Amniotic epithelial cell (primary cell): ENCODE results near the gene WDPCP.
"Not testable (repeated sequence)": the region's sequence is repeated elsewhere in the genome, so short reads cannot be mapped to it uniquely, and the experiment has no call there.

Source experiments
- DNase-seq: peaks from one replicate; pipeline ENCODE4 v3.0.0-alpha.2; 2010; ENCODE audit warnings: low read depth

Gene WDPCP

DNA sequence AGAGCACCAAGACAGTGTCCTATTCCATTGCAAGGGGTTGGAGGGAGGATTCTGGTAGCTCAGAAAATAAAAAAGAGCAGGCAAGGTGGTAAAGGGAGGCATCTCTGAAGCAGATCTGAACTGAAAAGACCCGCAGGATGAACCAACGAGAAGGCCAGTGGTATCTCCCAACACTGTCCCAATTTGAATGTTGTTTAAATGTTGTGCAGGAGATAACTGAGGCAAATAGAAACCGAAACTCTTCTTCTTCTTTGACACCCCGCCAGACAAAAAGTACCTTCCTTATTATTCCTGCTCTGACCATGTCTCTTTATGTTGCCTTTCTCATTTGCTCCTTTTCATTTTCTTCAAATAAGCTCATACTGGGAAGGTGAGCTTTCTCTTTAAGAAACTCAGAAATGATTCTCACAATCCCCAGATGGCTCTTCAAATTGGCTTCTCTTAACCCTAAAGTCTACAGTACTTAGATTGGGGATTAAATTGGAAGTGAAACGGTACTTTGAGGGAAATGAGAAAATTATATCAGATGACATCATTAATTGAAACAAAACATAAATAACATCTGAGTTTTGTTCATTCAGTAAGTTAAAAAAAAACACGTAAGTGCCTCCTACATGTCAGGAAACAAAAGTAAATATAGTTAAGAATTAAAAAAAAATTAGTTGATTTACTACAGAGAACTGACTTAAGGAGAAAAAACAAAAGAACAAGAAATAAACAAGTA lies 143.6 kb downstream of the WDPCP start:
- no peak for DNase-seq

DNA sequence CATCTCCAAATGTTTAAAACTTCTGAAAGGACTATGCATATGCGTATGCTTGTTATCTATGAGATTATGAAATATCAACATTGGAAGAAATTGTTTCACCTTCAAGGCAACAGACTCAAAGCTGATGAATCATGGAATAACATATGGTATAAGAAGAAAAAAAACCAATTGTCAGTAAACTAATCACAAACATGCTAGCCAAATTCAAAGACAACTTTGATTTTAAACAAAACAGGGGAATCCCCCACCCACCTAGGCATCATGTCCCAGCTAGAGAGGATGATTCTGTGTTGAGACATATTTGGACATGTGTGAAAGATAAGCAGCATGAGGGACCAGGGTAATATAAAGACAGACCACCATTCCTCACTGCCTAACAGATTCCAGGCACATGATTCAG lies 147.7 kb downstream of the WDPCP start:
- DNase-seq = peak; percentile 62

DNA sequence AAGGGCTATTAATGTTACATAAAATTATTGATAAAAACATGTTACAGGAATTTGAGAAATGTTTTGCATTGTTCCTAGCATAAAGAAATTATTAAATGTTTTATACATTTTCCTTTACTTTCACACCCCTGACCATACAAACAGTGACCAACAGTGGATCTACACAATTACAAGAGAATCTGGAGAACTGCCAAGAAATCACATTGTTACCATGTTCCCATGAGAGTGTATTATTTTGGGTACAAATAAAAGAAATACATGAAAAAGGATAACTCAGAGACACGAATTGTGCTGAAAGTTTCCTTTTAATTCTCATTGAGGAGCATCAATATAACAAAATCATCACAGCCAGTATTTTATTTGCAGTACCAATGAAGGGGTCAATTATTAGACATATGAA lies 150.1 kb downstream of the WDPCP start:
- DNase-seq = no peak

DNA sequence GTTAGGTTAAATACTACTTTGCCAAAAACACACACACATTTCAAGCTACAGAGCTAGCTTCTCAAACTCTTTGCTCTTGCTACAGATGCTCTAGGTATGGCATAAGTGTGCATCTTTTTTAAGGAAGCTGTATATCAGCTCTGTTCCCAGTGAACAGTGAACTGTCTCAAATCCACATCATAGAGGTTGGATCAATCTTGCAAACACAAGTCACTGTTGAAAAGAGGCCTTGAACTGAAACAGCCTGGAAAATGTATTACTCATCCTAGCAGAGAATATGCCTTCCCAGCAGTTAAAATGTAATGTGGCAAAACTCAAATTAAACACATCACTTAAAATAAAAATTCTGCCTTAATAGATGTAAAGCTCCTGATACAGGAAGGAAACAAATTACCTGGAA lies 151.8 kb downstream of the WDPCP start:
- DNase-seq = peak; percentile 10

DNA sequence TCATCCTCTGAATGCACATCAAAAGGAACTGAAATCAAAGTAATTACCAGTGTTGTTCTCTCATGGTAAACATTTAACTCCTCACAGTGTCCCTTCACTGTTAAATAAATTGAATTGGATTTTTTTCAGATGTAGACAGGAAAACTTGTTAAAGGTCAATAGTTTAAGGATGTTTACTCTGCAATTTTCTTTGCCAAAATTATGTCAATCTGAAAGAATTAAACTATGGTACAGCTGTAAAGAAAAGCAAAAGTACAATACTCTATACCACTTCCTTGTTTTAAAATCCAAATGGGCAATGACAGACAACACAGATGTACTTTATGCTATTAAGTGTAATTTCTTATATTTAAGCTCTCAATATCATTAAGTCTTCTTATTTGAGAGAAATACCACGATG lies 153.2 kb downstream of the WDPCP start:
- DNase-seq = no peak

DNA sequence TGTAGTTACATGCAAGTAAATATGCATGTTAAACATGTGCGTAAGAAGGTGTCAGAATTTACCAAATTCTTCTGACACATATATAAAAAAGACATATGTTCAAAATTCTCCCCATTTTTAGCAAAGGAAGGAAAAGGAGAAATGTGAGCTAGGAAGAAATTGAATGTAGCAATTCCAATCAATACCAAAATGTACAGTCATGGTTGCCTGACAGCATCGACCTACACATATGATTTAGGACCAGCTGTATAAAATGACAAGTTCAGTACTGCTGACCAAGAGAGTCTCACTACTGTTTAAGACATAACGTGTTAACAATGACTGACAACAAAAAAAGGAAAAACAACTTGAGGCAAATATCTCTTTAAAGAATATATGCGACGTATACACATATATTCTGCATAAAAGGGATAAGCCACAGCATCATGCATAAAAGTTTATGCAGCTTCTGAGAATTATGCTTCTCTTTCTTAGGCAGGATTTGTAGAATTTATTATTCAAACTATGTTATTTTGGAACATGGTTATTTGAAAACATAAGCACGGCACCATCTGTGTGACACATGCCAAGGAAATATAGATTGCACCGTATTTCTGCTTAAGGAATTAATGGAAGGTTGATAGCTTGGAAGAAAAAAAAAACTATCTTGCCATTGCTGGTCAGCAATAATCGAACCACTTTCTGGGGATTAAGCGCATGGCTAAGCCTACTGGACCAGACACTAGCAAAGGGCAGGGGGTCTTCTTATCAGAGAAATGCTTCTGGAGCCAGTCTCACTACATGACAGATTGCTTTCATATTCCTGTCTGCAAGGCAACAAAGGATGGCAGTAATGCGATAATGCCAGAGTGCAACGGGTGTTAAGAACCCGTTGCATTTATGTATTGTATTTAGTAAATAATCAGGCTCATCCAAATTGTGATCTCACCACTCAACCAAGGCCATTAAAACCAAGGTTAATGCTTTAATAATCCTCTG lies 154.0 kb downstream of the WDPCP start:
- no peak for DNase-seq

DNA sequence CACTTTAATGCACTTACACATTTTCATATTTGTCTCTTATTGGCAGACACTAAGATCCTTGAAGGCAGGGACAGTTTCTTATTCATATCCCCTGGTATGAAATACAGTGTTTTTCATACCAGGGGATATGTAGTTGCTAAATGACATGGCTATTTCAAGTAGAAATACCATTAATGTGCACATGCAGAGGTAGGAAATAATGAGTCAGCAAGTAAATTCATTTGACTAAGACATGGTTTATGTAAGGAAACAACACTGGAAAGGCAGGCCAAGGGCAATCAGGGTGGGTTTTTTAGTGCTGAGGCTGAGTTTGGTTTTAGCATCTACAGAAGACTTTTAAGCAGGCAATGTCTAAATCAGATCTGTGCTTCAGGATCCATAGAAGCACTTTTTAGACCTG lies 155.9 kb downstream of the WDPCP start:
- DNase-seq = peak; percentile 46

DNA sequence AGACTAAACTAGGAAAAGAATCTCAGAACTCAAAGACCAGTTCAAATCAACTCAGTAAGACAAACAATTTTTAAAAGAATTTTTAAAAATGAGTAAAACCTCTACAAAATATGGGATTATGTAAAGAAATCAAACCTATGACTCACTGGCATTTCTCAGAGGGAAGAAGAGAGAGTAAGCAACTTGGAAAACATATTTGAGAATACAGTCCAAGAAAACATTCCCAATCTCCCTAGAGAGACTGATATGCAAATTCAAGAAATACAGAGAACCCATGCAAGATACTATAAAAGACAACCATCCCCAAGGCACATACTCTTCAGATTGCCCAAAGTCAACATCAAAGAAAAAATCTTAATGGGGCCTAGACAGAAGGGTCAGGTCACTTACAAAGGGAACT lies 162.7 kb downstream of the WDPCP start:
- DNase-seq = peak; percentile 3

DNA sequence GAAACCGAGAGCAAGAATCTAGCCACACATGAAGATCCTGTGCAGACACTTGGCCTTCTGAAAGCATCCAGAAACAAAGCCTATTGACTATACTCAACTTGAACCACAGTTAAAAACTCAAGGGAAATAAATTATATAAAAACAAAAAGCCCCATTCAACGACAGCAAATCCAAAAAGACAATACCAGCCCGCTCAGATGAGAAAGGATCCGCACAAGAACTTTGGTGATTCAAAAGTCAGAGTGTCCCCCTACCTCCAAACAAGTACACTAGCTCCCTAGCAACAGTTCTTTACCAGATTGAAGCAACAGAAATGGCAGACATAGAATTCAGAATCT lies 163.2 kb downstream of the WDPCP start:
- no peak for DNase-seq

DNA sequence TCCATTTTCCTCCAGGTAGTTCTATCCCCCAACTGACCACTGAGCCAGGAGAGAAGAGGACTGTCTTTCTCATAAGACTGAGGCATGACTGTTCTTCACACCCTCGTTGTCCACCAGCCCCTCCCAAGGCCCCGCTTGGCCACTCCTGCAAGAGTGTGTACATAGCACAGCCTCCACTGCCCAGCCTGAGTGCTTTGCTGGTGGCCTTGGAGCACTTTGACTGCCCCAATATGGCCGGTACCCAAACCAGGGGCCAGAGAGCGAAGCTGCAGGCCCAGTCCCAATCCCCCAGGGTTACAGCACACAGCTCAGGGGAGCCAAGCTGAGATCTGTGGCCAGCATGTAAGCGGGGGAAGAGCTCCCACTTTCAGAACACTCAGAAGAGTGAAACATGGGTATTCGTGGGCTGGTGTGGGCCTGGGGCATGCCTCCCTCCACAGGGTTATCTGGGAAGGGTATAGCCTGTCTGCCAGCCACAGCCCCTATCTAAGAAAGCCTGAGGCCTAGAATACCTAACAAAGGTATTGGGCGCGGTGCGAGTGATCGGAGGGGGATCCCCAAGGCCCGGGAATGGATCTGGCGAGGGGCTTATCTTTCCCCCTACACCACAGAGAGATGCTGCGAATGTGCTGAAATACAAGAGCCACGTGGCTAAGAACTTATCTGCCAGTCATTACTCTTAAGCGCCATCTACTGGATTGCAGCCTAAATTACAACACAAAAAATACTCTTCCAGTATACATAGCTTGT lies 163.8 kb downstream of the WDPCP start:
- DNase-seq = peak; percentile 62

DNA sequence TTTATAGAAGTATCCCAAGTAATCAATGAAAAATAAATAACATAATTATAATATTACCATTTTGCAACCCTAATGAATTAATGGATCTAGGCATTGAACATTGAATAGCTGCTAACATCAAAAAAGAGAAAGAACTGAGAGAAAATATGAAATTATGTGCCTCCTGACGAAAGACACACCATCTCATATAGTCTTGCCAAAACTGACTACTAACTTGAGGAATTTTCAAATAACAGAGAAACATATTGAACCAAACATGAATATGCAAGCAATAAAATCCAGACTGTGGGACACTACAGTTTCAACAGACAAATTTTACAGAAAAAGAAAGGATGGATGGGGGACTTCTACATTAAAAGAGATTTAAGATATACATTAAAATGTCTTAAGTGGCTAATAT lies 165.7 kb downstream of the WDPCP start:
- DNase-seq = no peak

DNA sequence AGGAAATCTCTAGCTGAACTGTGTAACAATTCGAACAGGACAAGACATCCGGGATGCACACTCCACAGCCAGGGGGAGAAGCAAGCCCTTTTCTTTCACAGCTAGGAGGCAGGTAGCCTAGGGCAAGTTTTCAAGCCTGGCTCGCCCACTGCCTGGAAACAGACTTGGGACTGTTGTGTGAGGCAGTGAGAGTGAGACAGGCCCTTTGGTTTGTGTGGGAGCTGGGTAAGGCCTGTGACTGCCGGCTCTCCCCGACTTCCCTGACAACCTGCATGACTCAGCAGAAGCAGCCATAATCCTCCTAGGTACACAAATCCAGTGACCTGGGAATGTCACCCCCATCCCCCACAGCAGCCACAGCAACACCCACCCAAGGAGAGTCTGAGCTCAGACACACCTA lies 179.7 kb downstream of the WDPCP start:
- DNase-seq = peak; percentile 13

DNA sequence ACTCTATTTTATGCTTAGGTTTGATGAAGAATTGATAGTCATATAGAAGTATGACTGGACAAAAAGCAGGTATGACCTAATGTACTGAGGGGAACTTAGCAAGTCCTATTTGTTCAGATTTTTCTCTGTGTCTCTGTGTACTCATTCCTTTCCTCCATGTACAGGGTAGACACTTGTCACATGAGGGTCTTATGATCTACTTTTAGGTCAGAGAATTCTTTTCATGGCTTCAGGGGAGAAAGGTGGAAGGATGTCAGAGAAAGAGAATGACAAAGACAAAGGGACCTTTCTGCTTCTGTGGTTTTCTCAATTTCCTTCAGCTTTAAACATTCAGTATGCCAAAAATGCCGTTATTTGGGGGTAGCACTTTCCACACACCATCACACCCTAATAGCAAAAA lies 181.6 kb downstream of the WDPCP start:
- no peak for DNase-seq

DNA sequence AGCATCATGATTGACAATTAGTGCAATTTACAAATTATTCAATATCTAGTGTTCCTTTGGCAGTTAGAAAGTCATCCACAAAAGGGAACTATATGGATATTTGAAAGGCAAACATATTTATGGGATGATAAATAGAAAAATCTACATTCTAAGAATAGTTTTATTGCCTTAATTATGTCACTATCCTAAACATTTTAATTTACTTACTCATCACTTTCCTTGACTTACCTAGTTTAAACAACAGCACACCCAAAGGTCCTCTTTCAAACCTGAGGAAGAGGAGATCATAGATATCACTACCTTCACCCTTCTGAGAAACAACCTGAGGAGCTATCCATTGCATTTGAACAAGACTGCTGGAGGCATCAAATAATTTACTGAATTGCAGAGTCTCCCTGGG lies 184.5 kb downstream of the WDPCP start:
- DNase-seq = no peak

DNA sequence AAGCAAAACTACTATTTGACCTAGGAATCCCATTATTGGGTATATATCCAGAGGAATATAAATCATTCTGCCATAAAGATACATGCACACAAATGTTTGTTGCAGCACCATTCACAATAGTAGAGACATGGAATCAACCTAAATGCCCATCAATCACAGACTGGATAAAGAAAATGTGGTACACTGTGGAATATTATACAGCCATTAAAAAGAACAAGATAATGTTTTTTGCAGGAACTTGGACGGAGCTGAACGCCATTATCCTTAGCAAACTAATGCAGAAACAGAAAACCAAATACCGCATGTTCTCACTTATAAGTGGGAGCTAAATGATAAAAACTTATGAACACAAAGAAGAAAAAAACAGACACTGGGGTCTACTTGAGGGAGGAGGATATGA lies 185.4 kb downstream of the WDPCP start:
- DNase-seq = not testable (repeated sequence)

DNA sequence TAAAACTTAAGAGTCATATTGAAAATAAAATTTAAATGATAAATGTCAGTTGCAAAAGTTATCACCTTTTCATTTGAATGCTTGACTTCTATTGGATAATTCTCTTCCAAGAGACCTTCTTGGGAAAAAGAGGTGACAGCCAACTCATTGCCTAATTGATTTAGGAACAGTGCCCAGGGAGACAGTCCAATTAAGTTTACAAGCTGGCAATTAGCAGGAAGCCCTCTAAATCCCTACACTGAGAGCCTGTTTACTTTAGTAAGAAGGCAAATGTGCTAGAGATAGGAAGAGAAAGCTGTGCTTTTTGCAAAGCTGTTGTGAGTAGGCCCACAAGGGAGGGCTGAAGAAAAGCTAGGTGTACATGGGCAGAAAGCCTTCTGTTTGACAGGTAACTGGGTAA lies 189.1 kb downstream of the WDPCP start:
- no peak for DNase-seq

DNA sequence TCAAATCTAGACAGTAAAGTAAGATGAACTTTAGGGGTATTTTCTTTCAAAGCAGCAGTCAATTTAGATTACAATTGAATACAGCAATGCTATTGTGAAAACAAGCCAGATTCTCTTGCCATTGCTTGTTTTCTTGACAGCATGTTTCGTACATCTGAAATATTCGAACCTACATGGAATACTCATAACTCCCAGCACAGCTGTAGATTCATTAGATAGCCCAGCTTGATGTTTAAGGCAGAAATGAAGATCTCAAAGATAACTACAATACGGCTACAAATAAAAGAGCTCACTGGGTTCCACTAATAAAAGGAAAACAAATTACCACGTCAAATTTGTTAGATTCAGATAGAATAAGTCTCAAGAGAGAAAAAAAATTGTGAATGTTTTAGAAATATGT lies 208.8 kb downstream of the WDPCP start:
- DNase-seq = no peak

DNA sequence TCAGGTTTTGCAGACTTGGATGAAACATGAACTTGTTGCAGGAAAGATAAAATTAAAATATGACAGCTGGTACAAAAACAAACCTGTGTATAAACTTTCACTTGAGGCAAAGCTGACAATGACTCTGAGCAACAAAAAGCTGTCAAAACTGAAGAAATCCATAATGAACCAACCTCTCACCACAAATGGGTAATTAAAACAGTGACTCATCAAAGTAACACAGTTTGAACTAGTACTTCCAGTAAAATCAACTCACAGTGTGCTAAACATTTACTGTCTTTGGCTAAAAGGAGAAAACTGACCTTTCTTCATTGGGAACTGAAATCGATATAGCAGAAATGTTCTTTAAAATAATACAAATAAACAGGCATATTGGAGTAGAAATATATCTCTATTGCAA lies 209.7 kb downstream of the WDPCP start:
- DNase-seq = no peak

DNA sequence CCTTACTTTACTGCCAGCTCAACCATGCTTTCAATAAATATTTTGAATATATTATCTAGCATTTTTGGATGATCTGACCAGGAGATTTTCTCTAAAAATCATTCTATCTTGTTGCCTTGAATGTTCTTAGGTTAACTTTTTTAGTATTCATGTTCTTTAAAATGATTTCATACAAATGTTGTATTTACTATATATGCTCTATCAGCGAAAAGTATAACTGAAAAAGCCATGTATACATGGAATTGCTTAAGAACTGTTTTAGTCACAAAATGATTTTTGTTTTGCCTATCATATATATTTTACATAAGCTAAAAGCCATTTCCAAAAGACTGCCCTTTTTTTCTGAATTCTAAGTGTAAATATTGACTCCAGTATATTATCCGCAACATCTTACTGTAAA lies 213.9 kb downstream of the WDPCP start:
- no peak for DNase-seq

DNA sequence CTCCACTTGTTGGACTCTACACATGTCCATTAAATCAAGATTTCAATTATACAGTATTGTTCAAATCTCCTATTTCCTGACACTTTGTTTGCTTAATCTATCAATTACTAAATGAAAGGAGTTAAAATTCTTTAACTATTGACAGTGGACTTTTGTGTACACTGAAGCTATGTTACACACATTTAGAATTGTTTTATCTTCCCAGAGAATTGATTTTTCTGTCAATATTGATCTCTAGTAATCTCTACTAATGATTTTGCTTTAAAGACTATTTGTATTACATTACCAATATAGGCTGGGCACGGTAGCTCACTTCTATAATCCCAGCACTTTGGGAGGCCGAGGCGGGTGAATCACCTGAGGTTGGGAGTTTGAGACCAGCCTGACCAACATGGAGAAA lies 215.7 kb downstream of the WDPCP start:
- DNase-seq = no peak

DNA sequence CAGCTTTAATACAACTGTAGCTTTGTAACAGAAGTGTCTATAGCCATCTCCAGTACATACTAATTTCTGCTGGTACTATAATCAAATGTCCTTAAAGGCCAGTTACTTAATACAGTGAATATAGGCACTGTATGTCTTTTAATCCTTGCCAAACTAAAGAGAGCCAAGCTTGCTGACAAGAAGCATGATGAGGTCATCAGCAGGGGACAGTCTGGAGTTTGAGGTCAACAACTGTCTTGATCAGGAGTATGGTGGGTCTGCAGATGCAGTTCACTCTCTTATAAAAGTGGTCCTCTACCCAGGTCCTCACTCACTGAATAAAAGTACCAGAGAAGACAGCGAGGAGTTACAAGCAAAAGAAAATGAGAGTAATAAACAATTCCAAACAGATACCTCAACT lies 219.1 kb downstream of the WDPCP start:
- DNase-seq = no peak

DNA sequence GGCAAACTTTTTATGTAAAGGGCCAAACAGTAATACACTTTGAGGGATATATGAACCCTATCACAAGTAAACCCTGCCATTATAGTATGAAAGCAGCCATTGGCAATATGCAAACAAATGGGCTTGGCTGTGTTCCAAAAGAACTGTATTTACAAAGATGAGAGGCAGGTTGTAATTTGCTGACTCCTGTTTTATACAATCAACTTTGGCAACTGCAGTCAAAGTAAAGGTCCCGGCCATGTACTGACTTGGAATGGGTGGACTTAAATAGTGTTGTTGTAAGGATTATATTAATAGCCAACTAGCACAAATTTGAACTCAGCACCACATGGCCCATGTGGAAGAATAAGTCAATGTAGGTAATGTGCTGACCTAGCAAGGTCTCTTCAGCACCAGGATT lies 223.4 kb downstream of the WDPCP start:
- no peak for DNase-seq

DNA sequence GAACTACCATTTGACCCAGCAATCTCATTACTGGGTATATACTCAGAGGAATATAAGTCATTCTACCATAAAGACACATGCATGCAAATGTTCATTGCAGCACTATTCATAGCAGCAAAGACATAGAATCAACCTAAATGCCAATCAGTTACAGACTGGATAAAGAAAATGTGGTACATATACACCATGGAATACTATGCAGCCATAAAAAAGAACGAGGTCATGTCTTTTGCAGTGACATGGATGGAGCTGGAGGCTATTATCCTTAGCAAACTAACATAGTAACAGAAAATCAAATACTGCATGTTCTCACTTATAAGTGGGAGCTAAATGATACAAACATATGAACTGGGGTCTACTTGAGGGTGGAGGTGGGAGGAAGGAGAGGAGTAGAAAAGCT lies 230.6 kb downstream of the WDPCP start:
- not testable (repeated sequence) for DNase-seq
